Skeletal muscle satellite cell (primary cell): ENCODE measurements around the gene TNFAIP8.

Source experiments
- H3K27me3 ChIP-seq: 2 replicates; pipeline ENCODE4 v1.7.0; 2013; ENCODE audit warnings: low read length; ENCODE audit not compliant: control insufficient read depth, insufficient read depth
- H3K36me3 ChIP-seq: 2 replicates; pipeline ENCODE4 v1.7.0; 2013; ENCODE audit warnings: mild to moderate bottlenecking, control low read depth, low read length; ENCODE audit not compliant: insufficient read depth
- H3K4me1 ChIP-seq: 2 replicates; pipeline ENCODE4 v1.7.0; 2013; ENCODE audit warnings: low read length; ENCODE audit not compliant: control insufficient read depth, insufficient read depth
- H3K4me2 ChIP-seq: 2 replicates; pipeline ENCODE4 v1.7.0; 2013; ENCODE audit warnings: mild to moderate bottlenecking, low read length
- H3K4me3 ChIP-seq: 2 replicates; pipeline ENCODE4 v1.7.0; 2013; ENCODE audit warnings: low read length
- H3K9ac ChIP-seq: 2 replicates; pipeline ENCODE4 v1.7.0; 2013; ENCODE audit warnings: mild to moderate bottlenecking, low read depth, low read length, moderate library complexity
- H3K9me3 ChIP-seq: replicated peaks from 2 replicates; pipeline ENCODE4 v1.7.0; 2013; ENCODE audit warnings: mild to moderate bottlenecking, control low read depth, low read length

TNFAIP8 gene

DNA sequence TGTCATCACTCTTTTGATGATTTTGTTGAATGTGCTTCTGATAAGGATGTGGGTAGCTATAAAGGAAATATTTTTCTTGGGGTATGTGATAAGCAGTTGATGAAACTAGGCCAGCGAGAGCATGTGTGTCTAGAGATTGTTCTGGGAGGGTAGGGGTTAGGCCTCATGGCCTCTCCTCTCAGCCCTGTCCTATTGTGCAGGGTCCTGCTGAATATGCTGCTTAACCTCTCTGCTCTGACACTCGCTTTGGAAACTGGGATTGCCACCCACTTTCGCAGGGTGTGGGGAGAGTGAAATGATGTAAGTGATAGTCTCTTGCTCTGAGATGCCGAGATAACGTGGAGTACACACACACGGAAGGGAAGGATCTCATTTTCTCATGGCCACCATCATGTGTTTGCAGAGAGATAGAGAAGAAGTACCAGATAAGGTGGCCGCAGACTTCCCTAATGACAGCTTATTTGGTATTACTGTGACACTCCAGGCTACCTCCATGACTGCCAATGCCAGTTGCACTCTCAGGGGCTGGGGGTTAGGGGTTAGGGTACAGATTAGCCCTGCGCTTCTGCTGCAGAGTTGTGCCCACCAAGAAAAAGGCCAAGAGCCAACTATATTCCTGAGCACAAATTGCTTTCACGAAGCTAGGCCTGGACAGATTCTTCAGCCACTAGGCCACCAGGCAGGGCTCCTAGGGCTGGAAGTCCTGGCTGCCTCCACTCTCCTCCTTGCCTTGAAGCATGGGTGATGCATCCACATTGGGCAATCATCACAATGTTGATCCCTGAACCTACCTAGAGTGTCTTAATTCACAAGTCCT, 25.2 kb upstream of the TNFAIP8 start:
- Histone ChIP-seq H3K27me3 (no peaks in the 10 kb centered on the region), H3K9me3 (no peaks in the 10 kb centered on the region), H3K4me3 (no peak overlapping the region), H3K36me3 (no peaks in the 10 kb centered on the region), H3K9ac (no peak overlapping the region), H3K4me2 (no peak overlapping the region), H3K4me1 (peaks cover 23% of the 10 kb centered on the region)

DNA sequence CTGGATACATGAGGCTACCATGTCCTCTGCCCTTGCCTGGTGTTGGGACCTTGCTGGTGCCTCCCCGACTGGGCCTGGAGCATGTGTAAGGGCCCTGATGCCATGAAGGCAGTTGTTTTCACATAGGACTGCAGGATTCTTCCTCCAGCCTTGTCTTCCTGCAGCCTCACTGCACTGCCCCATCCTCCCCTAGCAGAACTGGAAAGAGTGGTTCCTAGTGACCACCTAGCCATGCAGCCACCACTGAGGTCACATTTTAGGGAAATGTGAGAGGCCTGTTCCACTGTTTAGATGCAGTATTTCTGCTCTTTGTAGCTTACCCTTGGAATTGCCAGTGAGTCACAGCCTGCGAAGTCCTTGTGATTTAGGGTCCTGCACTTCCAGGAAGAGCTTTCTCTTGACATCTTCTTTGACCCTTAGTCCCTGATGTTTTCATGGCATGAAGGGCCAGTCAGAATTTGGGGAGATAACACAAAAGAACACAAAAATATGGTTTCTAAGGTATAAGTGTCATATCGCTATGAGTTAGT, 24.2 kb upstream of the TNFAIP8 start:
- no peak overlapping the region for H3K4me2 ChIP-seq
- H3K4me3 ChIP-seq = no peak overlapping the region
- peaks cover 20% of the 10 kb centered on the region for H3K4me1 ChIP-seq
- H3K27me3 ChIP-seq = no peaks in the 10 kb centered on the region
- no peak overlapping the region for H3K9ac ChIP-seq
- no peaks in the 10 kb centered on the region for H3K36me3 ChIP-seq
- H3K9me3 ChIP-seq = no peaks in the 10 kb centered on the region

DNA sequence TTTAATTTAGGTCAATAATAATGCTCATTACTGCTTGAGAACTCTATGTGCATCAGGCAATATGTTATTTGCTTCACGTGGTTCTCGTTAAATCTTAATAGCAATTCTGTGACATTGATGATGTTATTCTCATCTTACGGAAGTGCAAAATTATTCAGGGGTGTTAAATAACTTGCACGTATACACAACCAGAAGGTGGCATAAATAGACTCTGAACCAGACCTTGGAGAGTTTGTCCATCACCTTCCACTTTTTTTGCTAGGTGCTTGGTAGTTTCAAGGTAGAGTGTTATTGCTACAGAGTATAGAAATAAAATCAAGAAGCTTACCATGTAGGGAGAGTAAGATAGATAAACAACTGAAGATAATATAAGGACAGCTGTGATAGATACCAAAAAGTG, 23.6 kb upstream of the TNFAIP8 start:
- Histone ChIP-seq H3K36me3 (no peaks in the 10 kb centered on the region), H3K27me3 (no peaks in the 10 kb centered on the region), H3K4me1 (peaks cover 14% of the 10 kb centered on the region), H3K9ac (no peak overlapping the region), H3K9me3 (no peaks in the 10 kb centered on the region), H3K4me3 (no peak overlapping the region), H3K4me2 (no peak overlapping the region)

DNA sequence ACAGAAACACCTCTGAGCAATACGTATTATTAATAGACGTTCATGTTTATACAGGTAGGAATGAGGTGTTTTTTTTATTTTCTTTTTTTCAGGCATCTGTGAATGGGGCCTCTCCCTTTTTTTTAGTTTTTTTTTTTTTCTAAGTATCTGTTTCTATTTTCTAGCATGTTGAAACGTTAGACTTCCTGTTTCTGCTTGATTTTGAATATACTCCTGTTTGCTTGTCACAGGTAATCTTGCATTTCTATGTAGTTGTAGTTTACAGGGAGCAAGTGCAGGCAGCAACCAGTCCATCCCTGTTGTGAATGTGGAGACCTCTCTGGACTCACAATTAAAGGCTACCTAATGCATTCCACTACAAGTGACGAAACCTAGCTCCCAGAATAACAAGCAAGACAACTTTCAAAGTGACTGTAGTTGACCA, 22.8 kb upstream of the TNFAIP8 start:
- Histone ChIP-seq H3K4me3 (no peak overlapping the region), H3K36me3 (no peaks in the 10 kb centered on the region), H3K27me3 (no peaks in the 10 kb centered on the region), H3K4me1 (peaks cover 13% of the 10 kb centered on the region), H3K4me2 (no peak overlapping the region), H3K9ac (no peak overlapping the region), H3K9me3 (no peaks in the 10 kb centered on the region)

DNA sequence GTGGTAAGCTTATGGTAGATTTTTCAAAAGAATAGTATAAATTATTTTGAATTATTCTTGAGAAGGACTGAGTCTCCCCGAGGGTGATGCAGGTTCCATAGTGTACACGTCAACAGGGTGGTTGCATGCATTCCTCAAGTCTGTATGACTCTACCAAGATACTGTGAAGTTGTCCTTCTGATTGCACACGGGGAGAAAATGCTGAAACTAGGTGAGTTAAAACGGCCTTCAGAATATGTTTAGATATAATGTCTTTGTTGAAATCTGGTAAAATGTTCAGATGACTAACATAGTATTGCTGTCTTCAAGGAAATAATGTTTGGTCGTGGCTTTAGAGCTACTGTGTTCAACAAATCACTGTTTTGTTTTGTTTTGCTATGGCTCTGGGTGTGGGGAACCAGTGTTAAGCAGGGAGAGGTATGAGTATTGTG, 22.4 kb upstream of the TNFAIP8 start:
- no peak overlapping the region for H3K4me3 ChIP-seq
- H3K4me2 ChIP-seq = no peak overlapping the region
- H3K27me3 ChIP-seq = no peaks in the 10 kb centered on the region
- no peak overlapping the region for H3K9ac ChIP-seq
- no peaks in the 10 kb centered on the region for H3K36me3 ChIP-seq
- H3K9me3 ChIP-seq = no peaks in the 10 kb centered on the region
- H3K4me1 ChIP-seq = peaks cover 9% of the 10 kb centered on the region

DNA sequence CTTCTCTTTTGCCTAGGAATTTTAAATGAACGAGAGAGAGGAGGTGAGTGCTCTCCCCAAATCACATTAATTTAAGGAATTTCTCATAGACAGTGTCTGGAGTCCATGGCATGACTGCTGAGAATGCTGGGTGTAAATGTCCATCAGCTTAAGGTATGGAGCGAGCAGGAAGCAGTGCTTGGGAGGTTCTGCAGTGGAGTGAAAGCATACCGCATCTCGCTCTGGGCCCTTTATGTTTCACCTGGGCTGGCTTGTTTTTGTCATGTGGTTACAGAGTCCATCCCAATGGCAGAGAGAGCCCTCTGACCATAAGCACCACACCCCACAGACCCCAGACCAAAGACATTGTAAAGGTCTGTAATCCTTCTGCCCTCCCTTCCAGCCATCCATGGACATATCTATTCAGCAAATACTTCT, 20.6 kb upstream of the TNFAIP8 start:
- no peaks in the 10 kb centered on the region for H3K27me3 ChIP-seq
- no peak overlapping the region for H3K9ac ChIP-seq
- H3K36me3 ChIP-seq = no peaks in the 10 kb centered on the region
- H3K4me1 ChIP-seq = no peaks in the 10 kb centered on the region
- H3K9me3 ChIP-seq = no peaks in the 10 kb centered on the region
- no peak overlapping the region for H3K4me2 ChIP-seq
- no peak overlapping the region for H3K4me3 ChIP-seq

DNA sequence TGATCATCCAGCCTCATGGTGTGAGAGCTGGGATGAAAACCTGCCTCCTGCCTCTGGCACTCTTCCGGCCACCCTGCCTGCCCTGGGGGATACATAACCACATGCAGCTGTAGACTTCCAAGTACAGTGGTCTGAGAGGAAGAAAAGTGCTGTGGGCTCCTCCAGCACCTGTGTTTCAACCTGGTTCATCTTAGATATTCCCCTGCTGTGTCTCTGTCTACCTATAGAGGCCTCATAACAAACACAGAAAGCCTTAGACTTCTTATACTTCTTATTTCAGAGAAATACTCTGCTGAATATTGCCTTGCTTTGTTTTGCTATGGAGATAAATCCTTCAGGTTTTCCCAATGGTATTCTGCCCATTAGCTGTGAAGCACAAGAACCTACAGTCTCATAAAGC, 19.6 kb upstream of the TNFAIP8 start:
- no peak overlapping the region for H3K9ac ChIP-seq
- no peak overlapping the region for H3K4me2 ChIP-seq
- H3K27me3 ChIP-seq = no peaks in the 10 kb centered on the region
- no peaks in the 10 kb centered on the region for H3K4me1 ChIP-seq
- H3K36me3 ChIP-seq = no peaks in the 10 kb centered on the region
- no peak overlapping the region for H3K4me3 ChIP-seq
- H3K9me3 ChIP-seq = no peaks in the 10 kb centered on the region

DNA sequence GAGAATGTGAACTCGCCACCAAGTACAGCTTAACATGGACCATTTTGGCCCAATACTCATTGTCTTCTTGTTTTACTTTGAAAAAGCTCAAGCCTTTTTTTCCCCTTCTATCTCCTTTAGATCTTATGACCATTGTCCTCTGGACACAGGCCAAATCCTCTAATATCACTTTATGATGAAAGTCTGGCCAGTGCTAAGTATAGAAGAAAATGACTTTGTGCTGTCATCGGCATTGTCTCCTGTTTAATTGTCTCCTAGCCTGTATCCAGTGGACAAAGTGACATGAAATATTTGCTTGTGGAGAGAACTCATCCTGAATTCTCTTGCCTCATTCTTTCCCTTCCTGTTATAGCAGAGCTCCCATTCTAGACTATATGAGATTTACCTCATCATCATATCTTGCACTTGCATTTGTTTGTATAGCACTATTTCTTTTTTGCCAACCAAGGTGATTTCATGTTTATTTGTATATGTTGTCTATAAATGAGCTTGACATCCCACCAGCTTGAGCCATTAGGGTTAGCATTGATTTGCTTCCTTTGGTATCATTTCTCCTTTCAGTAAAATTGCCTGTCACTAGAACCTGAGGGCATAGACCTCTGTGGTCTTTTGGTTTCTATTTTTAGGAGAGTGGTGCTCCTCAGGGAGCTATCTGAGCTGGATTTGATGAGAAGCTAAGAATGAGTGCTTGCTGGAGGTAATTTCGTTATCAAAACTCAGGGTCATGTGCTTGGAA, 18.8 kb upstream of the TNFAIP8 start:
- Histone ChIP-seq H3K9me3 (no peaks in the 10 kb centered on the region), H3K27me3 (no peaks in the 10 kb centered on the region), H3K4me3 (no peak overlapping the region), H3K36me3 (no peaks in the 10 kb centered on the region), H3K4me1 (peaks cover 4% of the 10 kb centered on the region), H3K9ac (no peak overlapping the region), H3K4me2 (no peak overlapping the region)

DNA sequence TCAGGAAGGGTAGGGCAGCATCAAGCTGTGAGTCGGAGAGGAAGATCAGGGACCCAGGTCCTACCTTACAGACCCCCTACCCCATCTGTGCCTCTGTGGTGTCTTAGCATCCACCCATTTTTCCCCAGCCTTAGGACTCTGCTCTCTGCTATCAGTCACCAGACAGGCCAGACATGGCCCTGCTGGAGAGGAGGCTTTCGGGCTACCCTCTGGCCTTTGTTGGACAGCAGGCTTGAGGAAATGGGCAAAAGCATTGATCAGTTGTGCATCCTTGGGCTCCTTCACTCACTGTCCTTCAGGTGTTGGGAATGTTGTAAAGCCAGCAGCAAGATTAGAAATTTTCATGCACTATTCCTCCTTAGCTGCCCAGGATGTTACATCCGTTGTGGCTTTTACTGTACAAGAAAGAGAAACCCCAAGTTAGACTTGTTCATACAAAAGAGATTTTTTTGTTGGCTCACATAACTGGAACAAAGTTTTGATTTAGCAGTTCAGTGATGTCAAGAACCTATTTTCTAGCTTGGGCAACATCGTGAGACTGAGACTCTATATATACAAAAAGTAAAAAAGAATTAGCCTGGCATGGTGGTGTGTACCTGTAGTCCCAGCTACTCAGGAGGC, 17.4 kb upstream of the TNFAIP8 start:
- H3K36me3 ChIP-seq = no peaks in the 10 kb centered on the region
- H3K9ac ChIP-seq = no peak overlapping the region
- no peak overlapping the region for H3K4me3 ChIP-seq
- no peak overlapping the region for H3K4me2 ChIP-seq
- no peaks in the 10 kb centered on the region for H3K9me3 ChIP-seq
- no peaks in the 10 kb centered on the region for H3K27me3 ChIP-seq
- H3K4me1 ChIP-seq = peaks cover 14% of the 10 kb centered on the region

DNA sequence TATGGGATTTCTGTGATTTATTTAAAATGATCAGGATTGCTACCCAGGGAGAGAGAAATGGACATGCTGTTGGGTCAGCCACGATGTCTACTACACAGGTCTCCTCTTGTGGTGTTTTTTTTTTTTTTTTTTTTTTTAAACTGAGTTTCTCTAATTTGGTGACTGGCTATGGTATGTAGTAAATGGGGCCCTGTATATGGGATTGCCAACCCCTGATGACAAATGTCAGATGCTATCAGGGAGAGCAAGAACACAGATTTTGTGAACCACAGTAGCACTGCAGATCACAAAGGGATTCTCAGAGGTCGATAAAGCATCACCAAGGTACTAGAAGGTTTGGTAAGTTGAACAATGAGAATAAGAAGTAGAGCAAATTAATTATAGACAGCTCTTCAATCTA, 16.5 kb upstream of the TNFAIP8 start:
- Histone ChIP-seq H3K9ac (no peak overlapping the region), H3K4me1 (peaks cover 23% of the 10 kb centered on the region), H3K4me3 (no peak overlapping the region)

DNA sequence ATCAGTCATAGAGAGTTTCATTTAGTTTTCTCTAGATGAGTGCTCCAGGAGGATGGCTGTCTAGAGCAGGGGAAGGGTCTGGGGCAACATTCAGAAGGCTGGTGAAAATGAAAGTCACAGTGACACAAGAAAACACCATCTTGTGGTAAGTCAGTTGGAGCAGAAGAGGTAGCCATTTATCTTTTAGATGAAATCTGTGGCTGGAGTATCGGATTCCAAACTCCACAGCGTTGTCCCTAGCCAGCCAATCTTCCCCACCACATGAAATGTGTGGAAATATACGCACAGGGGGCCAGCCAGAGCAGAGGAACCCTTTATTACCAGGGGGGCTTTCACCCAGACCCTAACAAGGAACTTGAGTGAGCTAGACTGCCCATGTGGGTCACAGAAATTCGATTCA, 15.9 kb upstream of the TNFAIP8 start:
- Histone ChIP-seq H3K27me3 (no peaks in the 10 kb centered on the region), H3K4me3 (no peak overlapping the region), H3K4me1 (peaks cover 25% of the 10 kb centered on the region), H3K36me3 (no peaks in the 10 kb centered on the region), H3K9me3 (no peaks in the 10 kb centered on the region), H3K9ac (no peak overlapping the region), H3K4me2 (no peak overlapping the region)

More for the DNA sequence above, 16.5 kb upstream of the TNFAIP8 start:
- Histone ChIP-seq H3K36me3 (no peaks in the 10 kb centered on the region), H3K27me3 (no peaks in the 10 kb centered on the region), H3K4me2 (no peak overlapping the region), H3K9me3 (no peaks in the 10 kb centered on the region)
